IPS DF 4.7 (cell line): ENCODE results near the gene MIPEP.

Experiments used
- DNase-seq: peaks from one replicate; pipeline ENCODE4 v3.0.0-alpha.2; 2013; ENCODE audit warnings: low spot score; ENCODE audit errors: extremely low read depth

MIPEP gene

DNA sequence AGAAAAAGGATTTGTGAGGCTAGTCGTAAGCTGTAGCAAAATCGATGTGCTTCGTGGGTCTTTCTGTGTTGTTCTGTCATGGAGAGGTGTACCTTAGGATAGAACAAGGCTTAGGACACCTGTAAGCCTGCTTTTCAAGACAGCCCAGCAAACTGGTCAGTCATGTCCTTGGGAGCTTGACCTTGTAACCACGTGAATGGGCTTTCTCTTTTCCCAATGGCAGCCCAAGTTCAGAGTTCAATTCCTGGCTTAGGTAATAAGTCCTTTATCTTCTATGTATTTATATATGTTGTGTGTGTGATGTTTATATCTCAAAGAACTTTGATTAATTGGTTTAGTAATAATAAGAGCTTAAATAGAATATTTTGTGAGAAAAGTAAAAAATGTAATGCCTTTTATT lies 206.1 kb downstream of the MIPEP start:
- DNase-seq, result no peak

DNA sequence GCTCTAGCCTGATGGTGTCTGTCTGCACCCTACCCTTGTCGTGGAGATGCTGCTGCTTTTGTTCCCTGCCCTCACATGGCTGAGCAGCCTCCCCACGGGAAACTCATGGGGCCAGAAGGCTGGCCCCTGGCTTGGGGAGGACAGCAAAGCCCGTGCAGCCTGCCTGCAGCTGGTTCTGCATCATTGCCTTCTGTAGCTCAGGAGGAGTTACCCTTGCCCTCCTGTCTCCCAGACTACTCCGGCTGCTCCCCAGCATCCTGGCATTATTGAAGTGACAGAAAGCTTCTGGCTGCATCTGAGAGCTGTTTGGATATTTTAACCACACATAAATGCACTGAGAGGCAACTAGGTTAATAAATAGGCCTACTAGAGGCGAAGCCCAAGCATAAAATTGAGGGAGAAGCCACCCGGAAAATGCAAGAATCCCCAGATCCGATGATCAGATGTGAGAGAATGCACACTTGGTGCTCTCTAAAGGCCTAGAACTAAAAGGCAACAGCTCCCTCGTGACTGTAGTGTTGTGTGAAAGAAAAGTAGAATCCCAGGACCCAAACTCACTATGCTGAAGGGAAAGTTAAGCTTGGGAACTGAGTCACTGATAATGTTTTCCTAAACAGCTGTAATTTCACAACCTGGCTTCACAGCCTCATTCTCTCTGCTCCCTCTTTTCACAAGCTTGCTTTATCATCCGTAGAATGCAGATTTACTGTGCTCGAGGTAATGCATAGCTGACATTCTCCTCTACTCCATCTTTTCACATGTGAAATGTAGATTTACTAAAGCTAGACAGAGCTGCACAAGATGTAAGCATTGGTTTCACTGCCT lies 208.1 kb downstream of the MIPEP start:
- DNase-seq, result no peak
